ENCODE data around the gene TNS3. TPM values are rescaled to one million over a fixed set of nuclear protein-coding genes. Genes with fewer than 3 reads are reported as not detected.

The TNS3 gene
- total and polyA plus RNA-seq, 10 of the 15 experiments (the other 5 are each of a cell fraction or from before 2014, with no cell fraction given), result 0.27 to 2.7 (median 0.79) TPM

DNA sequence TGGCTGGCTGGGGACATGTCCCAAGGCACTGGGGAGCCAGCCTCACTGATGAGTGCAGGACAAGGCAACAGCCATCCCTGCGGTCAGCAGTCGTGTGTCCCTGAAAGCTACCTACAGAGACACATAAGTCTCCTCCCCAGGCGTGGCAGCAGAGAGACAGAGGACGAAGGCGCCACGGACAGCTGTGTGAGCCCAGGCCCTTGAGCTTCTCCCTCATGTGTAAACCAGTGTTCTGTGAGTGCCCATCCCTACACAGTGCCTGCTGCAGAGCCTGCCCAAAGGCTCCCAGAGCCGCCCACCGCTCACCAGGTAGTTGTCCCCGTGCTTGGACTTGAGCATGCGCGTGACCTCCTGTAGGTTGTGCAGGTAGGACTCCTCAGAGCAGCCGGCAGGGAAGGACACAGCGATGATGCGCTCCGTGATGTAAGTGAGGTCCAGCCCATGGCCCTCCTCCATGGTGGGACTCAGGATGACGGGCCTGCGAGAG is 142.7 kb downstream of the TNS3 start:
- Histone ChIP-seq H3K79me2 (ENCODE audit: control insufficient read depth, insufficient read depth, low read length) (no peaks in the 10 kb centered on the region), H3K27ac (ENCODE audit: control insufficient read depth, insufficient read depth) (no peak overlapping the region), H3K27me3 (replicated peaks in 1 of 2; ENCODE audit: control insufficient read depth in 2 of 2, insufficient read depth in 2 of 2, low read length in 1 of 2) (no peaks in the 10 kb centered on the region), H4K20me1 (ENCODE audit: control insufficient read depth, insufficient read depth) (no peaks in the 10 kb centered on the region), H3K4me1 (ENCODE audit: control insufficient read depth, insufficient read depth, low read length) (no peaks in the 10 kb centered on the region), H2AFZ (ENCODE audit: control insufficient read depth, low read depth, low read length) (no peak overlapping the region), H3K4me3 (no peak overlapping the region), H3K36me3 (ENCODE audit: control insufficient read depth in 2 of 2, insufficient read depth in 2 of 2, low read length in 1 of 2) (no peaks in the 10 kb centered on the region; a peak in 1 of 4 replicates), H3K9me3 (replicated peaks; ENCODE audit: control insufficient read depth, insufficient read depth, low read length) (no peaks in the 10 kb centered on the region), H3K9ac (ENCODE audit: control insufficient read depth, insufficient read depth, low read length) (no peak overlapping the region), H3K4me2 (ENCODE audit: control insufficient read depth, insufficient read depth) (no peak overlapping the region)
- no peak for DNase-seq (ENCODE audit: low read depth, low spot score)
- CTCF ChIA-PET, result no interaction called here
- POLR2A ChIA-PET, result no interaction called here
- WGBS (ENCODE audit: insufficient coverage, insufficient replicate concordance, low lambda C conversion rate, missing lambda C conversion rate), result 82% methylated on average over 17 of the region's 17 CpGs
- RAD21 ChIA-PET (ENCODE audit: unreplicated experiment), result no interaction called here
- no peak for FAIRE-seq
- TF ChIP-seq HDGF (IDR thresholded peaks at IDR 0.05) (no peak), STAT3 (IDR thresholded peaks at IDR 0.05; ENCODE audit: low read depth, low read length) (no peak), SMAD1 (IDR thresholded peaks at IDR 0.05; ENCODE audit: low read depth, partially characterized antibody) (no peak), ZZZ3 (IDR thresholded peaks at IDR 0.05; ENCODE audit: control insufficient read depth, insufficient read length, low read depth) (no peak), ZNF207 (IDR thresholded peaks at IDR 0.05; ENCODE audit: borderline replicate concordance) (no peak), MXI1 (IDR thresholded peaks at IDR 0.05; ENCODE audit: low read depth, low read length) (no peak), NBN (IDR thresholded peaks at IDR 0.05) (no peak), POLR2AphosphoS5 (IDR thresholded peaks at IDR 0.05; ENCODE audit: low read length) (no peak), SP1 (IDR thresholded peaks at IDR 0.05; ENCODE audit: low read depth, low read length) (no peak), KDM1A (IDR thresholded peaks at IDR 0.05; ENCODE audit: borderline replicate concordance) (no peak), SMAD5 (IDR thresholded peaks at IDR 0.05; ENCODE audit: low read depth) (no peak), HDAC2 (IDR thresholded peaks at IDR 0.05) (no peak)
- BruUV-seq (replicated peaks), result no TSS peak
- intact Hi-C loops (cut with micrococcal nuclease; ENCODE audit: unreplicated experiment), result loop anchor here (10.0 kb wide), 1 partner anchor 174 kb away; no protein-coding TSS in a partner anchor
- in situ Hi-C loops (cut with MboI), result no loop called here
- ATAC-seq, result no peak
- SMC1A ChIA-PET (ENCODE audit: uncharacterized antibody, unreplicated experiment), result no interaction called here

Measured in GM12878 (cell line).